DND-41 (cell line): Measurements from ENCODE around the gene TMEM45A.

Source experiments
- ATAC-seq: fragments of 200-7000 bp; cut with Tn5 transposase; 3 replicates; pipeline ENCODE4 v1.9.1; 2021; ENCODE audit warnings: low read depth; ENCODE audit not compliant: insufficient read depth
- DNase-seq: peaks from one replicate; pipeline ENCODE4 v3.0.0-alpha.2; 2020
- H2AFZ ChIP-seq: 2 replicates; pipeline ENCODE4 v1.6.0; 2012; ENCODE audit warnings: low read depth, low read length
- H3K27ac ChIP-seq: 2 replicates; pipeline ENCODE4 v1.5.1; 2012; ENCODE audit warnings: low read length, inconsistent platforms
- H3K27me3 ChIP-seq: fragments of 200-600 bp; sonication (generic); 2 replicates; pipeline ENCODE4 v1.6.0; 2012; ENCODE audit warnings: low read length, mild to moderate bottlenecking, inconsistent platforms; ENCODE audit not compliant: insufficient read depth, poor library complexity
- H3K36me3 ChIP-seq: 2 replicates; pipeline ENCODE4 v1.5.1; 2012; ENCODE audit warnings: low read length, inconsistent platforms; ENCODE audit not compliant: insufficient read depth
- H3K4me1 ChIP-seq: 2 replicates; pipeline ENCODE4 v1.5.1; 2012; ENCODE audit warnings: mild to moderate bottlenecking, low read length; ENCODE audit not compliant: insufficient read depth
- H3K4me2 ChIP-seq: 2 replicates; pipeline ENCODE4 v1.6.0; 2012; ENCODE audit warnings: mild to moderate bottlenecking, moderate library complexity, low read length, inconsistent platforms; ENCODE audit not compliant: insufficient read depth
- H3K4me3 ChIP-seq, 2 experiments: fragments of 200-600 bp in 1 of 2; shearing (Covaris generic) in 1 of 2; 2 replicates each; pipeline ENCODE4 v1.5.1; 2012 to 2016; ENCODE audit warnings: inconsistent platforms in 2 of 2, low read length in 2 of 2, mild to moderate bottlenecking in 2 of 2, low read depth in 1 of 2, moderate library complexity in 1 of 2
- H3K79me2 ChIP-seq: 2 replicates; pipeline ENCODE4 v1.6.0; 2012; ENCODE audit warnings: low read length, inconsistent platforms; ENCODE audit not compliant: insufficient read depth
- H3K9ac ChIP-seq: 2 replicates; pipeline ENCODE4 v1.6.0; 2012; ENCODE audit warnings: low read depth, mild to moderate bottlenecking, inconsistent platforms, low read length, moderate library complexity
- H3K9me3 ChIP-seq: 2 replicates; pipeline ENCODE4 v1.5.1; 2012; ENCODE audit warnings: low read length, moderate library complexity, mild to moderate bottlenecking, inconsistent platforms; ENCODE audit not compliant: insufficient read depth, severe bottlenecking
- H4K20me1 ChIP-seq: 2 replicates; pipeline ENCODE4 v1.6.0; 2012; ENCODE audit warnings: low read length; ENCODE audit not compliant: insufficient read depth
- EZH2 ChIP-seq: IDR thresholded peaks from 3 replicates; pipeline ENCODE4 v1.6.1; 2012; ENCODE audit warnings: borderline replicate concordance, low read depth, mild to moderate bottlenecking, moderate library complexity, low read length, inconsistent platforms; ENCODE audit not compliant: severe bottlenecking
- TF ChIP-seq, protein P1 (sequence below): IDR thresholded peaks from 2 replicates; pipeline ENCODE4 v1.5.1; 2012; ENCODE audit warnings: borderline replicate concordance, low read length, moderate library complexity, mild to moderate bottlenecking; ENCODE audit not compliant: poor library complexity, severe bottlenecking; ENCODE audit errors: extremely low read depth

The TMEM45A gene

DNA sequence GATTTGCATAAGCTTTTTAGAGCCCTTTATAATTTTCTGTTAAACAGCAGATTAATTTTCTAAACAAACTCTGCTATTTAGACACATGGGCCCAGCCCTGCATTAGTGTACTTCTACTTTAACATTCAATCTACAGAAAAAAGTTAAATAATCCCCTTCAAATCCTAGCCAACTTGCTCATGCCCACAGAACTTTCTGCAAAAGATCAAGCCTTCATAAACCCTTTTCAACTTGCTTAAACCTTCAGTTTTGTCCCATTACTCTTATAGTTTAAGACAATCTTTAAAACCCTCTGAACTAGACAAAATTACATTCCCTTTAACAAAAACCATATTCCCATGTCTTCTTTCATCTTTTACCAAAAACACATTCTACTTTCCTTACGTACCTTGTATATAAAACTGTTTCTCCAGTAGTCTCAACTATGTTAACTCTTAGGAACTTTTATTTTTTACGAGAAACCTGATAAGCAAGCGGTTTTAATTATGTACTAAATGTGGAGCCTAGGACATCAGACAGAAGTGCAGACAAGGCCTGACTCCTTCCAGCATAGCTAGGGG lies 91.8 kb downstream of the TMEM45A start:
- H3K36me3 ChIP-seq: no peaks in the 10 kb centered on the region
- no peak for DNase-seq
- no peaks in the 10 kb centered on the region for H3K4me1 ChIP-seq
- TF ChIP-seq EZH2: no peak
- TF ChIP-seq, protein P1, sequence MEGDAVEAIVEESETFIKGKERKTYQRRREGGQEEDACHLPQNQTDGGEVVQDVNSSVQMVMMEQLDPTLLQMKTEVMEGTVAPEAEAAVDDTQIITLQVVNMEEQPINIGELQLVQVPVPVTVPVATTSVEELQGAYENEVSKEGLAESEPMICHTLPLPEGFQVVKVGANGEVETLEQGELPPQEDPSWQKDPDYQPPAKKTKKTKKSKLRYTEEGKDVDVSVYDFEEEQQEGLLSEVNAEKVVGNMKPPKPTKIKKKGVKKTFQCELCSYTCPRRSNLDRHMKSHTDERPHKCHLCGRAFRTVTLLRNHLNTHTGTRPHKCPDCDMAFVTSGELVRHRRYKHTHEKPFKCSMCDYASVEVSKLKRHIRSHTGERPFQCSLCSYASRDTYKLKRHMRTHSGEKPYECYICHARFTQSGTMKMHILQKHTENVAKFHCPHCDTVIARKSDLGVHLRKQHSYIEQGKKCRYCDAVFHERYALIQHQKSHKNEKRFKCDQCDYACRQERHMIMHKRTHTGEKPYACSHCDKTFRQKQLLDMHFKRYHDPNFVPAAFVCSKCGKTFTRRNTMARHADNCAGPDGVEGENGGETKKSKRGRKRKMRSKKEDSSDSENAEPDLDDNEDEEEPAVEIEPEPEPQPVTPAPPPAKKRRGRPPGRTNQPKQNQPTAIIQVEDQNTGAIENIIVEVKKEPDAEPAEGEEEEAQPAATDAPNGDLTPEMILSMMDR: no peak
- ATAC-seq: no peak
- no peak overlapping the region for H3K27ac ChIP-seq
- no peak overlapping the region for H3K4me2 ChIP-seq
- H4K20me1 ChIP-seq: no peaks in the 10 kb centered on the region
- H3K9me3 ChIP-seq: no peaks in the 10 kb centered on the region
- no peak overlapping the region for H3K9ac ChIP-seq
- no peaks in the 10 kb centered on the region for H3K79me2 ChIP-seq
- H3K4me3 ChIP-seq: no peak overlapping the region
- no peaks in the 10 kb centered on the region for H3K27me3 ChIP-seq
- no peak overlapping the region for H2AFZ ChIP-seq

DNA sequence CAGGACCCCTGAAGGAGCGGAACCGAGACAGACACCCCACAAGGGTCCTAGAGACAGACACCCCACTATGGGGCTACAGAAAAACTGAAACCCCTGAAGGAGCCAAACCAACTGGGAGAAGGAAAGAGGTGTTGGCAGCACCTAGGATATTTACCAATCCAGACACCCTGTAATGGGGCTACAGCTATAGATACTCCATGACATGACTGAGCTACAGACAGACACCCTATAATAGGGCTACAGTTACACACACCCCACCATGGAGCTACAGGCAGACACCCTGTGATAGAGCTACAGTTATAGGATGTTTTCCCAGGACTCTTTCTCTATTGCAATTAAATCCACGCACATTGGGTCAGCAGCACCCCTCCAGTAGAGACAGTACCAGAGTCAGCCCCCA lies 94.4 kb downstream of the TMEM45A start:
- peaks cover 4% of the 10 kb centered on the region for H3K4me1 ChIP-seq
- no peaks in the 10 kb centered on the region for H3K9me3 ChIP-seq
- H3K36me3 ChIP-seq: no peaks in the 10 kb centered on the region
- H3K4me3 ChIP-seq: no peak overlapping the region
- ATAC-seq: no peak
- H4K20me1 ChIP-seq: no peaks in the 10 kb centered on the region
- no peaks in the 10 kb centered on the region for H3K79me2 ChIP-seq
- H3K9ac ChIP-seq: no peak overlapping the region
- TF ChIP-seq EZH2: no peak
- TF ChIP-seq, protein P1: no peak
- H2AFZ ChIP-seq: no peak overlapping the region
- no peak for DNase-seq
- H3K27me3 ChIP-seq: peaks cover 4% of the 10 kb centered on the region
- H3K27ac ChIP-seq: no peak overlapping the region
- no peak overlapping the region for H3K4me2 ChIP-seq

DNA sequence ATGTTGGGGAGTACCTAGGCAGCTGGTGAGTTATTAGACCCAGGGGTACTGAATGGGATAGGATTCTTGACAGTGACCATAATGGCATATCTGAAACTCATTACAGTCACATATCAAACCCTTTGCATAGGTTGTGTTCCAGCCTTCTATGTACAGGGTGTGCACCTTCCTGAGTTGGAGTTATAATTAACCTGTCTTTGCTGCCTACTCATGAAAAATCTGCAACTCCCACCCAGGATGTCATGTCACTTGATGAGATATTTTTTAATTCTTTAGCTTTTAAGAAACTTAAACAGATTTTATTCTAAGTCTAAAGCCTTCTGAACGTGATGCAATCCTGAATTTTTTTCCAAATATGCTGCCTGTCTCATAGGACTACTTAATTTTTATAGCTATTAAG lies 95.8 kb downstream of the TMEM45A start:
- DNase-seq: no peak
- Histone ChIP-seq H2AFZ (no peak overlapping the region), H3K36me3 (no peaks in the 10 kb centered on the region), H3K79me2 (no peaks in the 10 kb centered on the region), H3K9ac (no peak overlapping the region), H4K20me1 (no peaks in the 10 kb centered on the region), H3K27me3 (peaks cover 4% of the 10 kb centered on the region), H3K4me1 (peaks cover 4% of the 10 kb centered on the region), H3K4me3 (no peak overlapping the region), H3K27ac (no peak overlapping the region), H3K9me3 (no peaks in the 10 kb centered on the region), H3K4me2 (no peak overlapping the region)
- TF ChIP-seq, protein P1: no peak
- TF ChIP-seq EZH2: no peak
- ATAC-seq: no peak
